Psoas muscle (tissue), 8 donors: ENCODE results near the gene IWS1. TPM values are rescaled to one million over a fixed set of nuclear protein-coding genes. Genes with fewer than 3 reads are reported as not detected.

ENCODE experiments used
- ATAC-seq, 4 donors: fragments of 200-7000 bp; cut with Tn5 transposase; one replicate each; pipeline ENCODE4 v1.9.1; 2020; ENCODE audit warnings: moderate library complexity in 3 of 4, mild to moderate bottlenecking in 2 of 4
- DNase-seq, 2 donors: peaks; one replicate each; pipeline ENCODE4 v3.0.0-alpha.2; 2020
- H3K27ac ChIP-seq: fragments of 200-600 bp; one replicate; pipeline ENCODE4 v1.8.0; 2022
- H3K27me3 ChIP-seq, 3 donors: fragments of 200-600 bp in 1 of 3; one replicate each; pipeline versions ENCODE4 v1.6.1 to v1.8.0; 2013 to 2022; ENCODE audit warnings: low read length in 2 of 3, mild to moderate bottlenecking in 2 of 3, moderate library complexity in 1 of 3; ENCODE audit not compliant: insufficient read depth in 3 of 3
- H3K36me3 ChIP-seq, 2 donors: fragments of 200-600 bp in 1 of 2; one replicate each; pipeline versions ENCODE4 v1.6.1 to v1.8.0; 2013 to 2022; ENCODE audit warnings: low read depth in 1 of 2, mild to moderate bottlenecking in 1 of 2, moderate library complexity in 1 of 2; ENCODE audit not compliant: insufficient read depth in 1 of 2
- H3K4me1 ChIP-seq: fragments of 200-600 bp; one replicate; pipeline ENCODE4 v1.8.0; 2022
- H3K4me3 ChIP-seq: fragments of 200-600 bp; one replicate; pipeline ENCODE4 v1.8.0; 2022; ENCODE audit warnings: mild to moderate bottlenecking
- H3K9me3 ChIP-seq: fragments of 200-600 bp; one replicate; pipeline ENCODE4 v1.8.0; 2022
- WGBS, 3 donors: extraction: QIAGEN DNeasy Blood & Tissue Kit; methylation state at CpG; one replicate each; pipeline versions ENCODE4 v1.1.6 to v1.1.7; 2013; 5-methylcytosine and 5-hydroxymethylcytosine counted together
- intact Hi-C, 2 donors: fragments of 100-400 bp; cut with DNase I; formaldehyde crosslinking; loops; one replicate each; pipeline versions ENCODE4 v1.11.0 to v1.14.2; 2022
- long read RNA-seq, 2 donors: library from polyadenylated mRNA; unstranded; transcript quantifications; one replicate each; pipeline ENCODE4 v2.0.0, GENCODE V29; 2021
- polyA plus RNA-seq, 3 donors: library from polyadenylated mRNA; stranded (reverse); fragments of 200-250 nt; gene quantifications; one replicate each; pipeline ENCODE4 v1.2.3, GENCODE V29; 2013
- total RNA-seq, 4 donors: library from RNA; stranded (reverse); fragmentation: NEBNext Ultra II Directional in 2 of 4; extraction: Animal tissue kit (Norgen Biotek cat#: 25700) in 2 of 4; gene quantifications; one replicate each; pipeline versions ENCODE4 v1.2.1 to v1.2.4, GENCODE V29; 2021 to 2023
- TF ChIP-seq, protein P1 (sequence below): fragments of 200-600 bp; IDR thresholded peaks from one replicate; pipeline ENCODE4 v1.8.0; 2022; ENCODE audit warnings: antibody characterized with exemption
- donor health status: healthy with polysubstance abuse.
- donor health status: DM: no; HTN: no; CAD: no; lungs with moderate emphysema.
- donor health status: Bipolar disorder and iron deficiency.
- donor health status: healthy.
- donor health status: DM: yes; HTN: yes; CAD: no.
- donor health status: DM: no; HTN: no; CAD: no.
- donor health status: DM: no; HTN: no; CAD: no.
- donor health status: DM: yes; HTN: yes; CAD: no.

IWS1 gene
- total RNA-seq (10 to 100 TPM; 54.2 to 69.0 (median 62.7) TPM), polyA plus RNA-seq (10 to 100 TPM; 47.6 to 77.2 (median 59.3) TPM)
- long read RNA-seq, donor 1, partial matches to known transcripts, result 16 of 30 reads
- long read RNA-seq, donor 1, other reads (novel, unspliced or antisense), result 12 of 30 reads
- long read RNA-seq, donor 2, transcript IWS1-201 (14 exons, 2,958 nt), result major isoform, 18 of 76 reads
- long read RNA-seq, donor 2, partial matches to known transcripts, result 13 of 76 reads
- long read RNA-seq, donor 2, other reads (novel, unspliced or antisense), result 45 of 76 reads

DNA sequence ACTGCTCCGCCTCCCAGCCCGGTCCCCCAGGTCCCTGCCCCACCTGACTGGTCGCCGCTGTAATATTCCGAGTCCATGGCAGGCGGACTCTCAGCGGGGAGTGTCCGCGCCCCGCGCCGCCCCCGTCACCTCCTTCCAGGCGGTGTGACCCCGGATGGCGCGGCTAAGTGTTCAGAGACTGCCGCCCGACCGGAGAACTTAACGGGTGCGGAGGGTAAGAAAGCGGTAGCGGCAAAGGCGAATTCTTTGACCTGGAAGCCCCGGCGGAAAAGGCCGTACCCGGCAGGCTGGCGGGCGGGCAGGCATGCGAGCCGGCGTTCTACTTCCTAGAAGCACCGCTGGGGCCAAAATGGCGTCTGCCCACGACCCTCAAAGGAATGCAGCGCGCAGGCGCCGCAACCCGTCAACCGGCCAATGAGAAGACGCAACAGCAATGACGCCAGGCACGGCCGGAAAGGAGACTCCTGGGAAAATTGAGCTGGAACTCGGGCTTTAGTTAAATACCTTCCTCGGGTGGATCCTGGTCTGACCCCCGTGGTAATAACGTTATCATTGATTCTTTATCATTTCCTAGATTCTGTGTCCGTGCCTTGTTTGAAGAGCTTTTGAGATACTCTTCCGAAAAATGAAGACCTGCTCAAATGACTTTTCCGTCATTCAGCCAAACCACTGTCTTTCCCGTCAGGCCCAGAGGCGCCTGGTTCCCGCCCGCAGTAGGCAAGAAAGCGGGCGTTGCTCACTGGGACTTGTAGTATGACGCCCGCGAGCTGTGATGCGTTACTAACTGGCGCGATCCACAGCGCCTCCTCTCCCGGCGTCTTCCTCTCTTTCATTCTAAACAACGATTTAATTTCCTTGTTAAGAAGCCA is at the start of gene IWS1:
Gene IWS1 (minus strand): TSS at position 358 of the 869 bp plus-strand sequence. CDS start 281 bp downstream, at position 77.
- intact Hi-C loops, result loop anchor here in 1 of 2 donors (10.0 kb wide), 1 partner anchor 128 kb away; no protein-coding TSS in a partner anchor
- Histone ChIP-seq H3K36me3 (peaks cover 8 to 23% of the 10 kb centered on the region in 2 donors), H3K9me3 (no peaks in the 10 kb centered on the region), H3K27ac (peak within 1 kb of the TSS; percentile 92), H3K4me3 (peak within 1 kb of the TSS; percentile 79), H3K27me3 (no peaks in the 10 kb centered on the region), H3K4me1 (peaks cover 15% of the 10 kb centered on the region)
- 0 to 1% (median 0%) methylated on average over 70 of the region's 70 CpGs for WGBS, 3 donors
- DNase-seq, result peak; percentile 96 to 98
- peak; percentile 94 to 97 (median 94) for ATAC-seq
- TF ChIP-seq, protein P1, sequence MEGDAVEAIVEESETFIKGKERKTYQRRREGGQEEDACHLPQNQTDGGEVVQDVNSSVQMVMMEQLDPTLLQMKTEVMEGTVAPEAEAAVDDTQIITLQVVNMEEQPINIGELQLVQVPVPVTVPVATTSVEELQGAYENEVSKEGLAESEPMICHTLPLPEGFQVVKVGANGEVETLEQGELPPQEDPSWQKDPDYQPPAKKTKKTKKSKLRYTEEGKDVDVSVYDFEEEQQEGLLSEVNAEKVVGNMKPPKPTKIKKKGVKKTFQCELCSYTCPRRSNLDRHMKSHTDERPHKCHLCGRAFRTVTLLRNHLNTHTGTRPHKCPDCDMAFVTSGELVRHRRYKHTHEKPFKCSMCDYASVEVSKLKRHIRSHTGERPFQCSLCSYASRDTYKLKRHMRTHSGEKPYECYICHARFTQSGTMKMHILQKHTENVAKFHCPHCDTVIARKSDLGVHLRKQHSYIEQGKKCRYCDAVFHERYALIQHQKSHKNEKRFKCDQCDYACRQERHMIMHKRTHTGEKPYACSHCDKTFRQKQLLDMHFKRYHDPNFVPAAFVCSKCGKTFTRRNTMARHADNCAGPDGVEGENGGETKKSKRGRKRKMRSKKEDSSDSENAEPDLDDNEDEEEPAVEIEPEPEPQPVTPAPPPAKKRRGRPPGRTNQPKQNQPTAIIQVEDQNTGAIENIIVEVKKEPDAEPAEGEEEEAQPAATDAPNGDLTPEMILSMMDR, result peak; percentile 36

DNA sequence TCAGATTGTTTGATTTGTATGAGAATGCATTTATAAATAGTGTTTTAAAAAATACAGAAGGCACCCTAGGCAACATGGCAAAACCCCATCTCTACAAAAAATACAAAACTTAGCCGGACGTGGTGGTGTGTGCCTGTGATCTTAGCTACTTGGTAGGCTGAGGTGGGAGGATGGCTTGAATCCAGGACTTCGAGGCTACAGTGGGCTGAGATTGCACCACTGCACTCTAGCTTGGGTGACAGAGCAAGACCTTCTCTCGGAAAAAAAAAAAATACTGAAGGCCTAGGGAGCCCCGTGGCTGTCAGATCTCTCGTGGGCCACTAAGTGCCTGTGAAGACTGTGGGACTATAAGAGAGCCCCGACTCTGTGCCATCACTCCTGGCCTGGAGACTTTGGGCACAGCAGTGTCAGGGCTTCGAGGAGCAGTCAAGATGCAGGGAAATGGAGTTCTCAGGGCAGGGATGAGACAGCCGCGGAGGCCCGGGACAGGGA is 49.7 kb upstream of the IWS1 start:
- no peak overlapping the region for H3K4me3 ChIP-seq
- peaks cover 24% of the 10 kb centered on the region for H3K4me1 ChIP-seq
- 31 to 49% (median 36%) methylated on average over 9 to 11 of the region's 11 CpGs for WGBS, 3 donors
- H3K27ac ChIP-seq, result peak overlapping the region; percentile 62
- DNase-seq, result no peak
- ATAC-seq, result no peak
- H3K27me3 ChIP-seq, result no peaks in the 10 kb centered on the region
- H3K36me3 ChIP-seq, result no peaks in the 10 kb centered on the region
- intact Hi-C loops, result no loop called here
- TF ChIP-seq, protein P1, result no peak
- H3K9me3 ChIP-seq, result no peaks in the 10 kb centered on the region

DNA sequence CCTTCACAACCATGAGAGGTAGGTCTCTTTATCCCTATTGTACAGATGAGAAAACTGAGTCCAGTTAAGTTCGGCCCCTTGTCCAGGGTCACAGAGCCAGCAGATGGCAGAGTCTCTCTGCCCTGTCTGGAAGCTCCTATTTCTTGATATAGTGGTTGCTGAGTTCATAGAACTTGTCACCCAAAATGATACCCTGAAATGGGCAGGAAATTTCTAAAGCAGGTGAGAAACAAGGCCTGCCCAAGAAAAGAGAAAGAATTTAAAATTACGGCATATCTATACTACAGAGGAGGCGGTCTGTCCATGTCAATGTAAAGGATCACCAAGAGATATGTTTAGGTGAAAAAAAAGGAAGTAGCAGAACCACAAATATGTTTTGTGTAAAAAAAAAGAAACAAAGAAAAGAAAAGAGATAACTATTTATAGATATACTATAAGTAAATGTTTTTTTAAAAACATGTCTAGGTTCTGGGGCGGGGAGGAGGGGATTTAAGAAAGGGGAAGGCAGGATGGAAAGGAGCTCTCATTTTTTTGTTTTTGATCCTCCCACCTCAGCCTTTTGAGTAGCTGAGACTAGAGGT is 49.0 kb upstream of the IWS1 start:
- peaks cover 31% of the 10 kb centered on the region for H3K4me1 ChIP-seq
- DNase-seq (no peak), ATAC-seq (no peak)
- no peak overlapping the region for H3K27ac ChIP-seq
- H3K27me3 ChIP-seq, result no peaks in the 10 kb centered on the region
- TF ChIP-seq, protein P1, result no peak
- no peak overlapping the region for H3K4me3 ChIP-seq
- 92 to 97% (median 94%) methylated on average over 4 of the region's 4 CpGs for WGBS, 3 donors
- intact Hi-C loops, result no loop called here
- H3K9me3 ChIP-seq, result no peaks in the 10 kb centered on the region
- H3K36me3 ChIP-seq, result no peaks in the 10 kb centered on the region

DNA sequence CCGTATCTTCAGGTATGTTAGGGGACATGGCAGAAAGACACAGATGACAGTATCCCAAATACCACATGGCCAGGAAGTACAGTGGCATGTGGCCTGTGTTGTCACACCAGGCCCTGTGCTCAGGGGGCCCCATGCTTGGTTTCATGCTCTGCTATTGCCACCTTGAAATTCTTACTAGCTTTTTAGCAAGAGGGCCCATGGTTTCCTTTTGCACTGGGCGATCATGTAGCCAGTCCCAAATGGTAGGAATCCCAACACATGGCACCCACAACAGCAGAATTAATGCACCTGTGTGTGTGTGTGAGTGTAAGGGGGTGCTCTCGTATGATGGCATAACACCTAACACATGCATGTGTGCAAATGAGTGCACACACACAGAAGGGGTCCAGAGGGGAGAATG is 48.4 kb upstream of the IWS1 start:
- WGBS, 3 donors, result 96 to 100% (median 98%) methylated on average over 3 of the region's 3 CpGs
- ATAC-seq (no peak), DNase-seq (no peak)
- Histone ChIP-seq H3K4me1 (peaks cover 37% of the 10 kb centered on the region), H3K27me3 (no peaks in the 10 kb centered on the region), H3K9me3 (no peaks in the 10 kb centered on the region), H3K27ac (no peak overlapping the region), H3K4me3 (no peak overlapping the region), H3K36me3 (no peaks in the 10 kb centered on the region)
- intact Hi-C loops, result no loop called here
- TF ChIP-seq, protein P1, result no peak
